Kidney (tissue), 11 donors: ENCODE measurements around the gene POTEF. TPM values are rescaled to one million over a fixed set of nuclear protein-coding genes. Genes with fewer than 3 reads are reported as not detected.
"Not testable (repeated sequence)": the region's sequence is repeated elsewhere in the genome, so short reads cannot be mapped to it uniquely, and the experiment has no call there.

Experiments
- DNase-seq, 5 donors: peaks; one replicate each; pipeline ENCODE4 v3.0.0-alpha.2; 2013 to 2020
- FAIRE-seq: peaks from 2 replicates; lab custom pipeline; 2012; peaks lifted over from hg19 to GRCh38; lab: Jason Lieb, UNC
- H3K27ac ChIP-seq, 2 donors: one replicate each; pipeline ENCODE4 v1.7.0; 2013; ENCODE audit warnings: low read depth in 2 of 2, low read length in 2 of 2, inconsistent platforms in 1 of 2
- H3K27me3 ChIP-seq: one replicate; pipeline ENCODE4 v1.7.1; 2013; ENCODE audit warnings: low read length, inconsistent platforms; ENCODE audit not compliant: control insufficient read depth, insufficient read depth
- H3K36me3 ChIP-seq, 3 donors: one replicate each; pipeline versions ENCODE4 v1.7.0 to v1.7.1; 2013; ENCODE audit warnings: low read length in 3 of 3, control low read depth in 1 of 3, inconsistent platforms in 1 of 3; ENCODE audit not compliant: insufficient read depth in 3 of 3, control insufficient read depth in 2 of 3
- H3K4me1 ChIP-seq, 3 donors: one replicate each; pipeline versions ENCODE4 v1.7.0 to v1.7.1; 2013; ENCODE audit warnings: low read length in 3 of 3, inconsistent platforms in 1 of 3, low read depth in 1 of 3; ENCODE audit not compliant: control insufficient read depth in 2 of 3, insufficient read depth in 2 of 3
- H3K4me3 ChIP-seq, 3 donors: one replicate each; pipeline versions ENCODE4 v1.7.0 to v1.8.1; 2013; ENCODE audit warnings: low read length in 3 of 3, control low read depth in 1 of 3, inconsistent platforms in 1 of 3
- H3K9ac ChIP-seq, 3 donors: one replicate each; pipeline versions ENCODE4 v1.7.0 to v1.7.1; 2013; ENCODE audit warnings: low read length in 3 of 3, control low read depth in 1 of 3, inconsistent platforms in 1 of 3
- H3K9me3 ChIP-seq, 3 donors: one replicate each; pipeline versions ENCODE4 v1.7.0 to v1.7.1; 2013; ENCODE audit warnings: low read length in 3 of 3, control low read depth in 1 of 3, inconsistent platforms in 1 of 3; ENCODE audit not compliant: control insufficient read depth in 2 of 3, insufficient read depth in 1 of 3
- intact Hi-C: fragments of 100-400 bp; cut with DNase I; formaldehyde crosslinking; loops from one replicate; pipeline ENCODE4 v1.11.1; 2022
- polyA plus RNA-seq: library from polyadenylated mRNA; stranded (reverse); fragments of 350-450 nt; fragmentation: Illumina TruSeq; extraction: RNeasy Lipid Tissue Mini Kit (QIAGEN cat#74804); gene quantifications from one replicate; pipeline ENCODE4 v1.2.3, GENCODE V29; 2014; ENCODE audit warnings: low read depth, low replicate concordance; ENCODE audit not compliant: insufficient read depth
- total RNA-seq: library from RNA; stranded (reverse); fragmentation: NEBNext Ultra II Directional; extraction: Animal tissue kit (Norgen Biotek cat#: 25700); gene quantifications from one replicate; pipeline ENCODE4 v1.2.1, GENCODE V29; 2021
- donor health status: control.
- donor health status: control.
- donor health status: DM: yes; HTN: yes; CAD: no.
- donor health status: Normal renal cell carcinoma (clear cell type).

The POTEF gene
- total and polyA plus RNA-seq, 2 donors from 2014 or later = not detected

GRCh38 chr2:130143266-130144039, 14.4 kb upstream of the POTEF start:
- not testable (repeated sequence) for H3K4me3 ChIP-seq, H3K27ac ChIP-seq, FAIRE-seq

GRCh38 chr2:130142396-130143265, 13.6 kb upstream of the POTEF start:
- FAIRE-seq, H3K9me3 ChIP-seq, H3K9ac ChIP-seq, H3K36me3 ChIP-seq, H3K4me3 ChIP-seq, H3K27ac ChIP-seq, H3K4me1 ChIP-seq, H3K27me3 ChIP-seq, intact Hi-C loops: not testable (repeated sequence)
- DNase-seq = peak in 2 of 5 donors; percentile 32 to 34

More at GRCh38 chr2:130143266-130144039, 14.4 kb upstream of the POTEF start:
- H3K27me3 ChIP-seq, H3K9me3 ChIP-seq, H3K4me1 ChIP-seq, H3K36me3 ChIP-seq, intact Hi-C loops, H3K9ac ChIP-seq: not testable (repeated sequence)
- peak in 3 of 5 donors; percentile 41 to 65 (median 52) for DNase-seq

- FAIRE-seq, H3K9me3 ChIP-seq, H3K4me3 ChIP-seq, intact Hi-C loops, H3K4me1 ChIP-seq, H3K27ac ChIP-seq, H3K9ac ChIP-seq, H3K27me3 ChIP-seq, H3K36me3 ChIP-seq: not testable (repeated sequence)
- DNase-seq = peak in 2 of 5 donors; percentile 23 to 54
Measured at GRCh38 chr2:130141645-130142370, 12.8 kb upstream of the POTEF start.

- H3K36me3 ChIP-seq, H3K27ac ChIP-seq, FAIRE-seq, DNase-seq, H3K4me1 ChIP-seq, intact Hi-C loops, H3K9me3 ChIP-seq, H3K9ac ChIP-seq, H3K27me3 ChIP-seq, H3K4me3 ChIP-seq: not testable (repeated sequence)
Measured at GRCh38 chr2:130141002-130141401, 12.0 kb upstream of the POTEF start.

GRCh38 chr2:130140516-130140915, 11.5 kb upstream of the POTEF start:
- H3K36me3 ChIP-seq, H3K9ac ChIP-seq, H3K9me3 ChIP-seq, H3K4me1 ChIP-seq, FAIRE-seq, H3K27me3 ChIP-seq, intact Hi-C loops, H3K4me3 ChIP-seq, H3K27ac ChIP-seq: not testable (repeated sequence)
- DNase-seq = peak in 1 of 5 donors; percentile 19

- H3K36me3 ChIP-seq, FAIRE-seq, H3K4me1 ChIP-seq, H3K4me3 ChIP-seq, H3K9ac ChIP-seq, H3K27ac ChIP-seq, intact Hi-C loops, H3K27me3 ChIP-seq, H3K9me3 ChIP-seq: not testable (repeated sequence)
- DNase-seq = peak in 1 of 5 donors; percentile 38
Measured at GRCh38 chr2:130139331-130140280, 10.6 kb upstream of the POTEF start.

- H3K4me3 ChIP-seq, H3K36me3 ChIP-seq, H3K27me3 ChIP-seq, FAIRE-seq, H3K27ac ChIP-seq, H3K4me1 ChIP-seq, H3K9me3 ChIP-seq, intact Hi-C loops, H3K9ac ChIP-seq: not testable (repeated sequence)
- DNase-seq = peak in 2 of 5 donors; percentile 17 to 49
Measured at GRCh38 chr2:130138841-130139251, 9.8 kb upstream of the POTEF start.
